IgD-negative memory B cell (primary cell): ENCODE measurements around the gene UST. TPM values are rescaled to one million over a fixed set of nuclear protein-coding genes. Genes with fewer than 3 reads are reported as not detected.
A peak's percentile ranks its signal among the peaks of the same experiment; 100 is the strongest.

Experiments used
- H3K27ac Mint-ChIP-seq, 3 donors: one replicate each; pipeline ENCODE4 v1.8.0; 2020 to 2022; ENCODE audit warnings: mild to moderate bottlenecking in 3 of 3, mixed read lengths in 3 of 3, moderate library complexity in 1 of 3
- H3K27me3 Mint-ChIP-seq: one replicate; pipeline ENCODE4 v1.8.0; 2021; ENCODE audit warnings: mixed read lengths
- H3K36me3 Mint-ChIP-seq: one replicate; pipeline ENCODE4 v1.8.0; 2020; ENCODE audit warnings: mild to moderate bottlenecking, mixed read lengths
- H3K4me1 Mint-ChIP-seq, 3 donors: one replicate each; pipeline ENCODE4 v1.8.0; 2020 to 2022; ENCODE audit warnings: mixed read lengths in 3 of 3, mild to moderate bottlenecking in 1 of 3
- H3K4me3 Mint-ChIP-seq, 4 donors: one replicate each; pipeline ENCODE4 v1.8.0; 2020 to 2022; ENCODE audit warnings: mild to moderate bottlenecking in 4 of 4, mixed read lengths in 4 of 4, moderate library complexity in 3 of 4
- H3K9me3 Mint-ChIP-seq, 3 donors: one replicate each; pipeline ENCODE4 v1.8.0; 2020 to 2021; ENCODE audit warnings: mixed read lengths in 3 of 3, mild to moderate bottlenecking in 1 of 3
- polyA plus RNA-seq: library from polyadenylated mRNA; unstranded; fragments of 300-500 nt; fragmentation: Illumina TruSeq; gene quantifications from one replicate; pipeline ENCODE4 v1.2.3, GENCODE V29; 2021

UST gene
- polyA plus RNA-seq, 1 donor from 2014 or later: 1.3 TPM

GRCh38 chr6:148791372-148791771 lies 44.5 kb downstream of the UST start:
- Mint-ChIP-seq H3K4me1 (peaks cover 9 to 24% (median 17%) of the 10 kb centered on the region in 3 donors), H3K36me3 (peaks cover 6% of the 10 kb centered on the region), H3K4me3 (no peak overlapping the region), H3K27ac (no peak overlapping the region), H3K9me3 (peaks cover 3 to 6% (median 6%) of the 10 kb centered on the region in 3 donors), H3K27me3 (peaks cover 3% of the 10 kb centered on the region)

GRCh38 chr6:148793721-148794120 lies 46.9 kb downstream of the UST start:
- Mint-ChIP-seq H3K36me3 (peaks cover 4% of the 10 kb centered on the region), H3K27ac (no peak overlapping the region), H3K4me1 (peaks cover 17 to 37% (median 23%) of the 10 kb centered on the region in 3 donors), H3K9me3 (peaks cover 3 to 6% (median 6%) of the 10 kb centered on the region in 3 donors), H3K27me3 (peaks cover 3% of the 10 kb centered on the region), H3K4me3 (no peak overlapping the region)

- Mint-ChIP-seq H3K27ac (no peak overlapping the region), H3K4me3 (no peak overlapping the region), H3K9me3 (peaks cover 3 to 6% (median 6%) of the 10 kb centered on the region in 3 donors), H3K36me3 (peaks cover 4% of the 10 kb centered on the region), H3K4me1 (peaks cover 24 to 41% (median 24%) of the 10 kb centered on the region in 3 donors), H3K27me3 (peaks cover 3% of the 10 kb centered on the region)
Observed at GRCh38 chr6:148794797-148795196, 48.0 kb downstream of the UST start.

GRCh38 chr6:148795563-148795962 lies 48.7 kb downstream of the UST start:
- H3K36me3 Mint-ChIP-seq: peaks cover 5% of the 10 kb centered on the region
- H3K9me3 Mint-ChIP-seq: peaks cover 3 to 6% (median 6%) of the 10 kb centered on the region in 3 donors
- H3K27me3 Mint-ChIP-seq: peaks cover 3% of the 10 kb centered on the region
- peaks cover 29 to 45% (median 31%) of the 10 kb centered on the region in 3 donors for H3K4me1 Mint-ChIP-seq
- H3K27ac Mint-ChIP-seq: no peak overlapping the region
- H3K4me3 Mint-ChIP-seq: no peak overlapping the region

GRCh38 chr6:148799647-148800046 lies 52.8 kb downstream of the UST start:
- no peak overlapping the region for H3K27ac Mint-ChIP-seq
- peaks cover 2% of the 10 kb centered on the region for H3K36me3 Mint-ChIP-seq
- no peaks in the 10 kb centered on the region for H3K9me3 Mint-ChIP-seq
- no peaks in the 10 kb centered on the region for H3K27me3 Mint-ChIP-seq
- no peak overlapping the region for H3K4me3 Mint-ChIP-seq
- peaks cover 29 to 36% (median 34%) of the 10 kb centered on the region in 3 donors for H3K4me1 Mint-ChIP-seq

GRCh38 chr6:148800536-148800935 lies 53.7 kb downstream of the UST start:
- Mint-ChIP-seq H3K36me3 (peaks cover 2% of the 10 kb centered on the region), H3K4me3 (peak overlapping the region in 1 of 4 donors; percentile 1), H3K9me3 (no peaks in the 10 kb centered on the region), H3K27me3 (no peaks in the 10 kb centered on the region), H3K27ac (no peak overlapping the region), H3K4me1 (peaks cover 32 to 39% (median 36%) of the 10 kb centered on the region in 3 donors)

GRCh38 chr6:148803979-148804378 lies 57.1 kb downstream of the UST start:
- no peak overlapping the region for H3K27ac Mint-ChIP-seq
- H3K4me3 Mint-ChIP-seq: no peak overlapping the region
- no peaks in the 10 kb centered on the region for H3K27me3 Mint-ChIP-seq
- H3K9me3 Mint-ChIP-seq: no peaks in the 10 kb centered on the region
- peaks cover 31 to 42% (median 41%) of the 10 kb centered on the region in 3 donors for H3K4me1 Mint-ChIP-seq
- peaks cover 2% of the 10 kb centered on the region for H3K36me3 Mint-ChIP-seq

GRCh38 chr6:148805777-148806176 lies 58.9 kb downstream of the UST start:
- H3K4me1 Mint-ChIP-seq: peaks cover 19 to 32% (median 27%) of the 10 kb centered on the region in 3 donors
- no peaks in the 10 kb centered on the region for H3K27me3 Mint-ChIP-seq
- H3K4me3 Mint-ChIP-seq: no peak overlapping the region
- H3K9me3 Mint-ChIP-seq: no peaks in the 10 kb centered on the region
- peaks cover 3% of the 10 kb centered on the region for H3K36me3 Mint-ChIP-seq
- H3K27ac Mint-ChIP-seq: no peak overlapping the region

- H3K27ac Mint-ChIP-seq: no peak overlapping the region
- no peaks in the 10 kb centered on the region for H3K27me3 Mint-ChIP-seq
- no peak overlapping the region for H3K4me3 Mint-ChIP-seq
- peaks cover 14 to 27% (median 15%) of the 10 kb centered on the region in 3 donors for H3K4me1 Mint-ChIP-seq
- peaks cover 6% of the 10 kb centered on the region for H3K36me3 Mint-ChIP-seq
- no peaks in the 10 kb centered on the region for H3K9me3 Mint-ChIP-seq
Observed at GRCh38 chr6:148807784-148808183, 61.0 kb downstream of the UST start.

- Mint-ChIP-seq H3K27me3 (no peaks in the 10 kb centered on the region), H3K9me3 (no peaks in the 10 kb centered on the region), H3K4me3 (peak overlapping the region in 1 of 4 donors; percentile 34), H3K27ac (peak overlapping the region in 1 of 3 donors; percentile 50), H3K4me1 (peaks cover 14 to 27% (median 15%) of the 10 kb centered on the region in 3 donors), H3K36me3 (peaks cover 6% of the 10 kb centered on the region)
Observed at GRCh38 chr6:148808786-148809304, 62.0 kb downstream of the UST start.

GRCh38 chr6:148811459-148811858 lies 64.6 kb downstream of the UST start:
- Mint-ChIP-seq H3K27ac (no peak overlapping the region), H3K27me3 (no peaks in the 10 kb centered on the region), H3K36me3 (peaks cover 8% of the 10 kb centered on the region), H3K4me1 (peaks cover 7 to 22% (median 14%) of the 10 kb centered on the region in 3 donors), H3K9me3 (peaks cover 0 to 7% (median 0%) of the 10 kb centered on the region in 3 donors), H3K4me3 (no peak overlapping the region)

GRCh38 chr6:148814082-148814790 lies 67.4 kb downstream of the UST start:
- Mint-ChIP-seq H3K4me3 (no peak overlapping the region), H3K36me3 (peaks cover 6% of the 10 kb centered on the region), H3K4me1 (peaks cover 4 to 11% (median 8%) of the 10 kb centered on the region in 3 donors), H3K9me3 (peaks cover 0 to 7% (median 0%) of the 10 kb centered on the region in 3 donors), H3K27me3 (no peaks in the 10 kb centered on the region), H3K27ac (no peak overlapping the region)

GRCh38 chr6:148814869-148815268 lies 68.0 kb downstream of the UST start:
- Mint-ChIP-seq H3K27me3 (no peaks in the 10 kb centered on the region), H3K4me3 (no peak overlapping the region), H3K27ac (no peak overlapping the region), H3K4me1 (peaks cover 4 to 9% (median 8%) of the 10 kb centered on the region in 3 donors), H3K9me3 (peaks cover 0 to 7% (median 0%) of the 10 kb centered on the region in 3 donors), H3K36me3 (peaks cover 5% of the 10 kb centered on the region)

GRCh38 chr6:148816117-148816516 lies 69.3 kb downstream of the UST start:
- Mint-ChIP-seq H3K9me3 (peaks cover 0 to 7% (median 0%) of the 10 kb centered on the region in 3 donors), H3K4me3 (no peak overlapping the region), H3K36me3 (peaks cover 5% of the 10 kb centered on the region), H3K27me3 (no peaks in the 10 kb centered on the region), H3K27ac (peak overlapping the region in 1 of 3 donors; percentile 14), H3K4me1 (peaks cover 3 to 8% (median 8%) of the 10 kb centered on the region in 3 donors)

GRCh38 chr6:148817689-148818088 lies 70.9 kb downstream of the UST start:
- Mint-ChIP-seq H3K27me3 (no peaks in the 10 kb centered on the region), H3K4me3 (no peak overlapping the region), H3K36me3 (peaks cover 2% of the 10 kb centered on the region), H3K4me1 (peaks cover 1 to 15% (median 13%) of the 10 kb centered on the region in 3 donors), H3K9me3 (peaks cover 0 to 7% (median 0%) of the 10 kb centered on the region in 3 donors), H3K27ac (peak overlapping the region in 1 of 3 donors; percentile 9)
